GM12891 (cell line): ENCODE measurements around the gene SELENOT.

Experiments
- POLR2A ChIP-seq: IDR thresholded peaks from 2 replicates; pipeline ENCODE4 v1.6.1; 2011; ENCODE audit warnings: low read depth, low read length, control low read depth
- POLR2AphosphoS5 ChIP-seq: IDR thresholded peaks from 2 replicates; pipeline ENCODE4 v1.6.1; 2011; ENCODE audit warnings: low read depth, low read length, control low read depth
- SPI1 ChIP-seq: IDR thresholded peaks from 2 replicates; pipeline ENCODE4 v1.6.1; 2011; ENCODE audit warnings: low read depth, low read length, control low read depth
- TAF1 ChIP-seq: IDR thresholded peaks from 2 replicates; pipeline ENCODE4 v1.6.1; 2011; ENCODE audit warnings: low read depth, low read length, control low read depth

GRCh38 chr3:150620002-150620689 lies 17.0 kb downstream of the SELENOT start:
- TF ChIP-seq POLR2A, result no peak; the same call in 1 of the 2 replicates
- TF ChIP-seq POLR2AphosphoS5, result no peak
- TF ChIP-seq SPI1, result no peak
- no peak for TF ChIP-seq TAF1
